ENCODE results near the gene KIRREL3.
"Not testable (repeated sequence)": the region's sequence is repeated elsewhere in the genome, so short reads cannot be mapped to it uniquely, and the experiment has no call there.

Gene KIRREL3

GRCh38 chr11:126386729-126387071 is 613.9 kb downstream of the KIRREL3 start:
- not testable (repeated sequence) for H3K9ac ChIP-seq (ENCODE audit: low read depth in 1 of 2, low read length in 2 of 2); H3K4me3 ChIP-seq (ENCODE audit: low read depth in 1 of 2, low read length in 2 of 2); H3K27me3 ChIP-seq (ENCODE audit: control insufficient read depth in 1 of 2, insufficient read depth in 2 of 2, low read length in 2 of 2); H3K27ac ChIP-seq (ENCODE audit: low read depth, low read length); H3K36me3 ChIP-seq (ENCODE audit: control insufficient read depth in 1 of 2, insufficient read depth in 2 of 2, low read length in 2 of 2); H3K9me3 ChIP-seq (ENCODE audit: control insufficient read depth in 1 of 2, low read length in 2 of 2); H3K4me1 ChIP-seq (ENCODE audit: control insufficient read depth in 1 of 2, insufficient read depth in 2 of 2, low read length in 2 of 2)

- Histone ChIP-seq H3K4me1 (ENCODE audit: control insufficient read depth in 1 of 2, insufficient read depth in 2 of 2, low read length in 2 of 2) (peaks cover 0 to 4% of the 10 kb centered on the region in 2 donors), H3K9ac (ENCODE audit: low read depth in 1 of 2, low read length in 2 of 2) (no peak overlapping the region), H3K4me3 (ENCODE audit: low read depth in 1 of 2, low read length in 2 of 2) (no peak overlapping the region), H3K27ac (ENCODE audit: low read depth, low read length) (no peak overlapping the region), H3K9me3 (ENCODE audit: control insufficient read depth in 1 of 2, low read length in 2 of 2) (no peaks in the 10 kb centered on the region), H3K36me3 (ENCODE audit: control insufficient read depth in 1 of 2, insufficient read depth in 2 of 2, low read length in 2 of 2) (no peaks in the 10 kb centered on the region), H3K27me3 (ENCODE audit: control insufficient read depth in 1 of 2, insufficient read depth in 2 of 2, low read length in 2 of 2) (no peaks in the 10 kb centered on the region)
Observed at GRCh38 chr11:126385991-126386728, 614.4 kb downstream of the KIRREL3 start.

DNA sequence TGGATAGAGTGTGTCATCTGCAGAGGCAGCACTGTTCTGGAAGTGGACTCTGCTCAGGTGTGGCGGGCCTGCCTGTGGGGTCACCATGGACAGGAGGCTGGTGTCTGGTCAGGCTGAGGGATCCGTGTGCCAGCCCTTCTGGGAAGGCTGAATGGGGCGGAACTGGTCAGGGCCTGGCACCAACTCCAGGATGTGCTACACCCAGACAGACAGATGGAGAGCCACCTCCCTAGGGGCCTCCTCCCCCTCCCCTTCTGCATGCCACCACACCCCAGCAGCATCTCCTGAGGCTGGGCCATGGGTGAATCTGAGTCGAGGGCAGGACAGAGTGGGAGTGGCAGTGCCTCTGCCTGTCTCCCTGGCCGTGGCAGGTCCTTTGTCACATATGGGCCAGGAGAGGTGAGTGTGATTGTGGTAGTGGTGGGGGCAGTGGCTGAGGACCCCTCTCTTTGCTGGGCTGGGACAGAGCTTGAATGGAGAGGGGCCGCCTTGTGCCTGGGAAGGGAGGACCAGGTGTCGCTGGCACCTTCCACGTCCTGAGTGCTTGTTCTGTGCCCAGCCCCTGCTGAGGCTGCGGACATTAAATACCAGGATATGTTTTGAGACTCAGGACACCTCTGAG is 616.0 kb downstream of the KIRREL3 start:
- Histone ChIP-seq H3K9ac (ENCODE audit: low read depth in 1 of 2, low read length in 2 of 2) (no peak overlapping the region), H3K4me1 (ENCODE audit: control insufficient read depth in 1 of 2, insufficient read depth in 2 of 2, low read length in 2 of 2) (peaks cover 0 to 4% of the 10 kb centered on the region in 2 donors), H3K27me3 (ENCODE audit: control insufficient read depth in 1 of 2, insufficient read depth in 2 of 2, low read length in 2 of 2) (no peaks in the 10 kb centered on the region), H3K36me3 (ENCODE audit: control insufficient read depth in 1 of 2, insufficient read depth in 2 of 2, low read length in 2 of 2) (no peaks in the 10 kb centered on the region), H3K9me3 (ENCODE audit: control insufficient read depth in 1 of 2, low read length in 2 of 2) (no peaks in the 10 kb centered on the region), H3K4me3 (ENCODE audit: low read depth in 1 of 2, low read length in 2 of 2) (no peak overlapping the region), H3K27ac (ENCODE audit: low read depth, low read length) (no peak overlapping the region)

DNA sequence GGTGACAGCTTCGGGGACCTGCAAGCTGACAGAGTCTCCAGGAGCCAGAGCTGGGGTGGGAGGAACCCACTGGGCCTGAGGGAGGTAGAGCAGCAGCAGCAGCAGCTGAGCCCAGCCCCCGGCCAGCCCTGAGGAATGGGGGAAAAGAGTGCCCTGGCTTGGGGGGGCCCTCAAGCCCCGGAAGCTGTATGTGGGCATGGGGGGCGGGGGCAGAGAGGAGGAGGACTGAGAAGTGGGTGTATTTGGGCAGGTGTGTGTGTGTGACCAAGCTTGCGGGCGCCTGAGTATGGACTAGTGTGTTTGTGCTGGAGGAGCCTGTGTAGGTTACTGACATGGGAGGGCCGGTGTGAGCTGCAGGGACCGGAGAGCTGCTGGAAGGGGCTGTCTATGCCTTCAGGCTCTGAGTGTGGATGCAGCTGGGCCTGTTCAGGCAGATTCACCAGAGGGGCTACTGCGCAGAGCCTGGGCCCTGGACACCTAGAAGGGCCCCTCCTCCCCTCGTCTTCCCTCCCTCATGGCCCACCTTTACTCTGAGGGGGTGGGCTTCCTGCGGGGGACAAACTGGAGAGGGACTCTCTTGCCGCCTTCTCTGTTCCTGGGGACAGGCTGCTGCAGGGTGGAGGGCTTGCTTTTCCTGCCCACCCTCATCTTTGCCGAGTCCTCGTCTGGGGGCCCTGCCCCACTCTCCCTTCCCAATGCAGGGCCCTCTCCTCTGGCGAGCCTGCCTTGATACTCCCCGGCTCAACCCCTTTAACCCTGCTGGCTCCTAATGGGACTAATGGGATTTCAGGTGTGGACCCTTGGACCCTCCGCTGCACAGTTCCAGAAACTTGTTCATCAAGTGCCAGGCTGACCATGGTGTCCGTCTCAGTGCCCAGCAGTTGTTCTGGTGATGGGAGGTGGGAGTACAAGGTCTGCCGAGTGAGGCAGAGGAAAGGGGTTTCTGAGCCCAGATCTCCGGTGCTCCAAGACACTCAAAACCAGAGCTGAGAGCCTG is 616.9 kb downstream of the KIRREL3 start:
- no peak overlapping the region for H3K27ac ChIP-seq (ENCODE audit: low read depth, low read length)
- no peaks in the 10 kb centered on the region for H3K36me3 ChIP-seq (ENCODE audit: control insufficient read depth in 1 of 2, insufficient read depth in 2 of 2, low read length in 2 of 2)
- no peak overlapping the region for H3K9ac ChIP-seq (ENCODE audit: low read depth in 1 of 2, low read length in 2 of 2)
- no peaks in the 10 kb centered on the region for H3K27me3 ChIP-seq (ENCODE audit: control insufficient read depth in 1 of 2, insufficient read depth in 2 of 2, low read length in 2 of 2)
- no peaks in the 10 kb centered on the region for H3K9me3 ChIP-seq (ENCODE audit: control insufficient read depth in 1 of 2, low read length in 2 of 2)
- H3K4me3 ChIP-seq (ENCODE audit: low read depth in 1 of 2, low read length in 2 of 2), result no peak overlapping the region
- H3K4me1 ChIP-seq (ENCODE audit: control insufficient read depth in 1 of 2, insufficient read depth in 2 of 2, low read length in 2 of 2), result peaks cover 0 to 4% of the 10 kb centered on the region in 2 donors

GRCh38 chr11:126382641-126383040 is 617.9 kb downstream of the KIRREL3 start:
- H3K4me1 ChIP-seq (ENCODE audit: control insufficient read depth in 1 of 2, insufficient read depth in 2 of 2, low read length in 2 of 2); H3K27me3 ChIP-seq (ENCODE audit: control insufficient read depth in 1 of 2, insufficient read depth in 2 of 2, low read length in 2 of 2); H3K36me3 ChIP-seq (ENCODE audit: control insufficient read depth in 1 of 2, insufficient read depth in 2 of 2, low read length in 2 of 2); H3K4me3 ChIP-seq (ENCODE audit: low read depth in 1 of 2, low read length in 2 of 2); H3K9me3 ChIP-seq (ENCODE audit: control insufficient read depth in 1 of 2, low read length in 2 of 2); H3K27ac ChIP-seq (ENCODE audit: low read depth, low read length); H3K9ac ChIP-seq (ENCODE audit: low read depth in 1 of 2, low read length in 2 of 2): not testable (repeated sequence)

DNA sequence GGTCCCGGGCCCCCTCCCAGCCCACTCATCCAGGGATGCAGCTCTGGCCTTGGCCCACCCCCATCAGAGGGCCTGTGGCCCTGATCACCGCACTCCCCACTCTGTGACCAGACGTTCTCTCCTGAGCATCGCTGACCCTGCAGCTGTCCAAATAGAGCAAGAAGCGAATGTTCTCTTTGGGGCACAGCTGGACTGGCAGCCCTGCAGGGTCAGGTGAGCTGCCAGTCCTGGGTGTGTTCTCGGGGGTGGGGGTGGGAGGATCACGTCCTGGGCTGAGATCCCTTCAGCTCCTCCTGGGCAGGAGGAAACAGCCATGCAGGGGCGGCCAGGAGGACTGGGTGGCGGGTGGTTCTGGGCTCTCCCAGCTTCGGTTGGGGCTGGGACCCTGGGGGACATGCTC is 618.6 kb downstream of the KIRREL3 start:
- not testable (repeated sequence) for H3K9me3 ChIP-seq (ENCODE audit: control insufficient read depth in 1 of 2, low read length in 2 of 2); H3K27me3 ChIP-seq (ENCODE audit: control insufficient read depth in 1 of 2, insufficient read depth in 2 of 2, low read length in 2 of 2); H3K9ac ChIP-seq (ENCODE audit: low read depth in 1 of 2, low read length in 2 of 2); H3K4me1 ChIP-seq (ENCODE audit: control insufficient read depth in 1 of 2, insufficient read depth in 2 of 2, low read length in 2 of 2); H3K27ac ChIP-seq (ENCODE audit: low read depth, low read length); H3K4me3 ChIP-seq (ENCODE audit: low read depth in 1 of 2, low read length in 2 of 2); H3K36me3 ChIP-seq (ENCODE audit: control insufficient read depth in 1 of 2, insufficient read depth in 2 of 2, low read length in 2 of 2)

GRCh38 chr11:126380909-126381308 is 619.7 kb downstream of the KIRREL3 start:
- Histone ChIP-seq H3K4me3 (ENCODE audit: low read depth in 1 of 2, low read length in 2 of 2) (no peak overlapping the region), H3K36me3 (ENCODE audit: control insufficient read depth in 1 of 2, insufficient read depth in 2 of 2, low read length in 2 of 2) (no peaks in the 10 kb centered on the region), H3K27me3 (ENCODE audit: control insufficient read depth in 1 of 2, insufficient read depth in 2 of 2, low read length in 2 of 2) (no peaks in the 10 kb centered on the region), H3K9ac (ENCODE audit: low read depth in 1 of 2, low read length in 2 of 2) (no peak overlapping the region), H3K27ac (ENCODE audit: low read depth, low read length) (no peak overlapping the region), H3K4me1 (ENCODE audit: control insufficient read depth in 1 of 2, insufficient read depth in 2 of 2, low read length in 2 of 2) (no peaks in the 10 kb centered on the region), H3K9me3 (ENCODE audit: control insufficient read depth in 1 of 2, low read length in 2 of 2) (no peaks in the 10 kb centered on the region)

GRCh38 chr11:126378763-126379162 is 621.8 kb downstream of the KIRREL3 start:
- Histone ChIP-seq H3K9ac (ENCODE audit: low read depth in 1 of 2, low read length in 2 of 2) (no peak overlapping the region), H3K4me1 (ENCODE audit: control insufficient read depth in 1 of 2, insufficient read depth in 2 of 2, low read length in 2 of 2) (no peaks in the 10 kb centered on the region), H3K27me3 (ENCODE audit: control insufficient read depth in 1 of 2, insufficient read depth in 2 of 2, low read length in 2 of 2) (no peaks in the 10 kb centered on the region), H3K27ac (ENCODE audit: low read depth, low read length) (no peak overlapping the region), H3K4me3 (ENCODE audit: low read depth in 1 of 2, low read length in 2 of 2) (no peak overlapping the region), H3K9me3 (ENCODE audit: control insufficient read depth in 1 of 2, low read length in 2 of 2) (no peaks in the 10 kb centered on the region), H3K36me3 (ENCODE audit: control insufficient read depth in 1 of 2, insufficient read depth in 2 of 2, low read length in 2 of 2) (no peaks in the 10 kb centered on the region)

GRCh38 chr11:126375726-126376125 is 624.8 kb downstream of the KIRREL3 start:
- no peak overlapping the region for H3K4me3 ChIP-seq (ENCODE audit: low read depth in 1 of 2, low read length in 2 of 2)
- no peaks in the 10 kb centered on the region for H3K27me3 ChIP-seq (ENCODE audit: control insufficient read depth in 1 of 2, insufficient read depth in 2 of 2, low read length in 2 of 2)
- no peak overlapping the region for H3K27ac ChIP-seq (ENCODE audit: low read depth, low read length)
- H3K9ac ChIP-seq (ENCODE audit: low read depth in 1 of 2, low read length in 2 of 2), result no peak overlapping the region
- H3K9me3 ChIP-seq (ENCODE audit: control insufficient read depth in 1 of 2, low read length in 2 of 2), result no peaks in the 10 kb centered on the region
- H3K36me3 ChIP-seq (ENCODE audit: control insufficient read depth in 1 of 2, insufficient read depth in 2 of 2, low read length in 2 of 2), result no peaks in the 10 kb centered on the region
- no peaks in the 10 kb centered on the region for H3K4me1 ChIP-seq (ENCODE audit: control insufficient read depth in 1 of 2, insufficient read depth in 2 of 2, low read length in 2 of 2)
